HG03139 (cell line): Measurements from ENCODE around the gene LRRFIP2.

Experiments
- ATAC-seq: cut with Tn5 transposase; IDR thresholded peaks from one replicate; pipeline ENCODE4 v1.9.1; 2021; ENCODE audit not compliant: unreplicated experiment

The LRRFIP2 gene

DNA sequence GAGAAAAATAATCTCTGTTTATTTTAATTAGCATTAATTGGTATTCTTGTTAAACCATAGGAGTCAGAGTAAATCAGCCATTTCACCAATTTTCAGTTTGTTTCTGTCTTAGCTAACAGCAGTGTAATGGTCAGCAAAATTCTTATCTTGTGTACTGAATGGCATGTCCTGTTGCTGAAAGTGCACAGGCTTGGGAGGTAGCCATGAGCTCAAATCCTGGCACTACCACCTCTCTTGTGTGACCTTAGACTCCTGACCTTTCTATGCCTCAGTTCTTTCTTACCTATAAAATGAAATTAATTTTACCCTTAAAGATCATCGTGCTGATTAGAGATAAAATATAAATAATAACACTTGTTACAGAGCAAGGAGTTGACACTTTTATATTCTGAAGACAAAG, 145.3 kb downstream of the LRRFIP2 start:
- no peak for ATAC-seq

DNA sequence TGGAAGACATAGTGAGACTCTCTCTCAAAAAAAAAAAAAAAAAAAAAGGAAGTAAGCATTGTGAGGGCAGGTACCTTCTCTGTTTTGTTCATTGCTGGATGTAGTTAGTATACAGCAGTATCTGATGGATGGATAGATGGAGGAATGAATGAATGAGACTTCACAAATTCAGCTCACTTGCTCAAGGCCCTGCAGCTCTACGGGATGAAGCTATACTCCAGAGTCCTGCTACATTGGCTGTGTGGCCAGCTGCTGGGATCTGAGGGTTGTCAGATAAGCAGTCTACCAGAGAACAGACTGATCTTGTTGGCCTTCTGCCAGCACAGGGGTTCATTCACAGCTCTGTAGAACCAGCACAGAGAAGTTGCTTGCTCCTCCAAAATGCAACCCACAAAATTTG, 146.1 kb downstream of the LRRFIP2 start:
- ATAC-seq: no peak

DNA sequence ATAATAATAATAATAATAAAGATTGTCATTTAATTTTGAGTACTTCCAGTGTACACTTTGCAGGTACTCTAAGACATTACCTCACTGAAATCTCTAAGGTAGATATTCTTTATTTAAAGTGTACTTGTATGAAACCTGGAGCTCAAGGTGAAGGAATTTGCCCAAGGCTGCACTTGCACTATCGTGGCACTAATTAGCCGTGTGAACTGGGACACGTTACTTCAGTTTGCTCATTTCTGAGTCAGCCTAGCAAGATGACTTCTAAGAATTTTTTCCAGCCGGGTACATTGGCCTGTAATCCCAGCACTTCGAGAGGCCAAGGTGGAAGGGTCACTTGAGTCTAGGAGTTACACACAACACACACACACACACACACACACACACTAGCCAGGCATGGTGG, 147.5 kb downstream of the LRRFIP2 start:
- no peak for ATAC-seq

DNA sequence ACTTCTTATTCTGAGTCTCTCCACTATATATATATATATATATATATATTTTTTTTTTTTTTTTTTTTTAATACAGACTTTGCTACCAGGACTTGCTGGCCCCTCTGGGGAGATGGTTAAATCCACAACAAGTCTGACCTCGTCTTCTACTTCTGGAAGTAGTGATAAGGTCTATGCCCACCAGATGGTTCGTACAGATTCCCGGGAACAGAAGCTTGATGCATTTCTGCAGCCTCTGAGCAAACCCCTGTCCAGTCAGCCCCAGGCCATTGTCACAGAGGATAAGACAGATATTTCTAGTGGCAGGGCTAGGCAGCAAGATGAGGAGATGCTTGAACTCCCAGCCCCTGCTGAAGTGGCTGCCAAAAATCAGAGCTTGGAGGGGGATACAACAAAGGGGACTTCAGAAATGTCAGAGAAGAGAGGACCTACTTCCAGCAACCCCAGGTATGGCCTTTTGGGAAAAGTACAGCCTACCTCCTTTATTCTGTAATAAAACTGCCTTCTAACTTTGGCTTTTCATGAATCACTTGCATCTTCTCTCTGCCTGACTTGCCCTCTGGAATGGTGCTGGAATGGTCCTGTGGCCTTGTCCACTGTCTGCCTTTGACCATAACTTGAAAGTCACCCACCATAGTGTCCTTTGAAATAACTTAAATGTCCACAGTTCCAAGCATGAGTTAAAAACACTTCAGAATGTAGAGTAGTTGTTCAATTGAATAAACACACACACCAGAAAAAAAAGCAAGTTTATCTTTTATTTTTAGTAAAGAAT, 148.6 kb downstream of the LRRFIP2 start:
- no peak for ATAC-seq

DNA sequence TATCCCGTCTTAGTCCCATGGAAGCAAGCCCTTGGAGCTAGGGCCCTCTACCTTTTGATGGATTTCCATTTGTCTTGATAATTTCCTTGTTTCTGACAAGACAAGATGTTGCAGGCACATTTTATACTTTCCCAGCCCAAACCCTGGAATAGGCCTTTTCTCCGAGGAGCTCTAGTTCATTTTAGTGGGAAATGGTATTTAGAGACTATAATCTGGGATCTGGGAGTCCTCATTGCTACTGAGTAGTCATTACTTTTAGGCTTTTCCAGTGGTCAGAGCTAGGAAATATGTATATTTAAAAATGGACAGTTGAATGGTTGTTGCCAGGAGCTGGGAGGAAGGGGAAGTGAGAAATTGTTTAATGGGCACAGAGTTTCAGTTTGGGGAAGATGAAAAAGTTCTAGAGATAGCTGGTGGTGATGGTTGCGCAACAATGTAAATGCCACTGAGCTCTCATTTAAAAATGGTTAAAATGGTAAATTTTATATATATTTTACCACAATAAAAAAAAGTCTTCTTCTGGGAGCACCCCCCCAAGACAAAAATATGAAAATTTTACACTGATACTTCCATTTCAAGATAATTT, 149.5 kb downstream of the LRRFIP2 start:
- ATAC-seq: no peak

DNA sequence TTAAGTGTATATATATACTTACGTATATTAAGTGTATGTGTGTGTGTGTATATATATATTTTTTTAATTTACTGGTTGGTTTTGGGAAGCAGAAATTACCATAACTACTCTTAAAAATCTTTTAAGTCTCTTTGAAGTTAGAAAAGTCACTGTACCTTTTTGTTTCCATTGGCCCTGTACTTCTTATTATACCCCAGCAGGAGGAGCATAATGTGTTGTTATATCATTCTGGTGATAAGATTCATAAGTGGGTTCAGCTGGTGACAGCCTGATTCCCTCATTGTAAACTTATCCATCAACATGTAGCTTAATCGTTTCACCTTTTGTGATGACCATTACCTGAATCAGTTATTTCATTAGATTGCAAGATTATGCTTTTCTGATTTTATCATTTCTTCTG, 150.3 kb downstream of the LRRFIP2 start:
- no peak for ATAC-seq

DNA sequence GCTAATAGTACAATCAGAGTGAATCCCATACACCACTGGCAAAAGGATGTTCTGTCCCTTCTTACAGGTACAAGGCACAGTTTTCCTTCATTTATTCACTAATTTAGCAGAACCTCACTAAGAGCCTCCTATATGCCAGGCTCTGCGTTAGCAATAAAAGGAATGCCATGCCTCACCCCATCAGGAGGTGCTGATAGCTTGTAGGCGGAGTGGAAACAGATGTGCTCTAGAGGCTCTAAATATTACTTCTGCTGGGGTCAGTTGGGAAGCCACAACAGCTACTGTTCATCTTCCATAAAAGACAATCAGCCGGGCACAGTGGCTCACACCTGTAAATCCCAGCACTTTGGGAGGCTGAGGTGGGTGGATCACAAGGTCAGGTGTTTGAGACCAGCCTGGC, 156.7 kb downstream of the LRRFIP2 start:
- no peak for ATAC-seq

DNA sequence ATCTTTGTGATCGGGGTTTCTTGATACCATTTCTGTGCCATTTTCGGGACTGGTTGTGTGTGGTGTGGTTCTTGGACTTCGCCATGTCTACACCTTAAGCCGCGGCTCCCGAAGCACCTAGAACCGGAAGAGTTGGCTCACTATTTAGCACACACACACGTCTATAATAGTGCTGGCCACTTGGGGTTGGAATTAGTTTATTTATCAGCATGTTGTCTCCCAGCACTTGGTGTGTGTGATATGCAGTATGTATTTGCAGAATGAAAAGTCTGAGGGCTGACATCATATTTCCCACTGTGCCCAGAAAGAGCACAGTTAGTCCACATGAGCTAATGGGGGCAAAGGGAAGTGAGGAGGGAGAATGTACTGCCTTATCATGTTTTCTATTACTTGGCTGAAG, 157.5 kb downstream of the LRRFIP2 start:
- no peak for ATAC-seq

DNA sequence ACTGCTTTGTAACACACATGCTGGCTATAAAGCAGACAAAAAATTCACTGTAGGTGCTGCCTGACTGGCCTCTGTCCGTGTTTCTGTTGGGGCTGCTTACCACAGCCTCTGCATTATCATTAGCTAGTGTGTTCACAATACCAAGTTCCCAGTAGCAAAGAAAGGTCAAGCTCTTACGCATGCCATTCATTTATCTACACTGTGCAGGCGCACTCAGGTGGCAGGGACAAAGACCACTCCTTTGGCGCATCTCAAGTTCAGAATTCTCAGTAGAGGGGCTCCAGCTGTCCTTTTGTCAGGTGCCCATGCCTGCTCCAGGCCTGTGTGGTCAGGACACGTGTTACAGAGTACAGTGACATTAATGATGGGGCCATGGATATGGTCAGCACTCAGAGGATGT, 158.7 kb downstream of the LRRFIP2 start:
- ATAC-seq: no peak

DNA sequence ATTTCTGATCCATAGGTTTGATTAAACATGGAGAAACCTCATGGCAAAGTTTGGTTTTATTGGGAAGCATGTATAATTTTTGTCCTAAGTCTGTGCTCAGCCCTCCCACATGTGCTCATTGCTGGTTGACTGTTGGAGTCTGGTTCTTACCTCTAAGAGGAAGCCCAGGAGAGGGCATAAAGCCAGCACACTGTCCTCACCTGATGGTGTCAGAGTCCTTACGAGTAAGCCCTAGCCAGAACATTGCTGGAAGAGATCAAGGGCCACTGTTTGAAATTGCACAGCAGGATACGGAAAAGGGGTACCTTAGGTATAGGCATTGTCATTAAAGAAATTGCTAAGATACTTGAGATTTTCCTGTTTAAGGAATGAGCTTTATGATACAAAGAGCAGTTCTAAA, 159.8 kb downstream of the LRRFIP2 start:
- ATAC-seq: no peak
